Embryonic facial prominence (tissue), 1 donor: ENCODE measurements around the gene TUBA8.
"Not testable (repeated sequence)": the region's sequence is repeated elsewhere in the genome, so short reads cannot be mapped to it uniquely, and the experiment has no call there.

Experiments used
- DNase-seq: peaks from one replicate; pipeline ENCODE4 v3.0.0-alpha.2; 2016; ENCODE audit errors: extremely low spot score

Gene TUBA8

DNA sequence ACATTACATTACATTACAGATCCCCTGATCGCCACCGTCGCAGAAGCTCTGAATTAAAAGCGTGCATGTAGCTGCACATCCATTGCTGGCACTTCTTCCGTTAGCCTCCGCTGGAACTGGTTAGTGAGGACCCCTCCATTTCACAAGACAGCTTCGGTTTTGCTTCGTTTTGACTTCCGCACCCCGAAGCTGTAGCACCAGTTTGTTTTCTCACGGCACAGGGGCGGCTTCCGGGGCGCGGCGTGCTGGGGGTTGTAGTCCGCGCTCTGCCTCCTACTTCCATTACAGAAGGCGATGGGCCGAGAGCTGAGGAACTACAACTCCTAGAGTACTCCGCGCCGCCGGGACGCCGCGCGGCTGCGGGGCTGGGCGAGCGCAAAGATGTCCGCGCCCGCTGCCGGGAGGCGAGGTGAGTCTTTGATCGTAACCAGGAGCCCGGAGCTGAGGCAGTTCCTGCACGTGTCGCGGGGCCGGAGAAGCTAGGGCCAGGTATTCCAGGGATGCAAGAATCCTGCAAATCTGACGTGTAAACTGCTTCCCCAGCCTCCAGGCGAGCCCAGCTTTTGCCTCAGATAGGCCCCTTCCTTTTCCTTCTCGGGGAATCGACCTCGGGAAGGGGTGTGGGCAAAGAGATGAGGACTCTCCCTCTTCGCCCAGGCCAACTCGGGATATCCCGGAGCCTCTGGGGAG, 32.8 kb upstream of the TUBA8 start, which contains the start of gene PEX26:
PEX26 (plus strand) TSS at position 352 of the 690 bp plus-strand sequence. CDS start 387 bp downstream, outside the sequence.
- DNase-seq, result peak; percentile 92

DNA sequence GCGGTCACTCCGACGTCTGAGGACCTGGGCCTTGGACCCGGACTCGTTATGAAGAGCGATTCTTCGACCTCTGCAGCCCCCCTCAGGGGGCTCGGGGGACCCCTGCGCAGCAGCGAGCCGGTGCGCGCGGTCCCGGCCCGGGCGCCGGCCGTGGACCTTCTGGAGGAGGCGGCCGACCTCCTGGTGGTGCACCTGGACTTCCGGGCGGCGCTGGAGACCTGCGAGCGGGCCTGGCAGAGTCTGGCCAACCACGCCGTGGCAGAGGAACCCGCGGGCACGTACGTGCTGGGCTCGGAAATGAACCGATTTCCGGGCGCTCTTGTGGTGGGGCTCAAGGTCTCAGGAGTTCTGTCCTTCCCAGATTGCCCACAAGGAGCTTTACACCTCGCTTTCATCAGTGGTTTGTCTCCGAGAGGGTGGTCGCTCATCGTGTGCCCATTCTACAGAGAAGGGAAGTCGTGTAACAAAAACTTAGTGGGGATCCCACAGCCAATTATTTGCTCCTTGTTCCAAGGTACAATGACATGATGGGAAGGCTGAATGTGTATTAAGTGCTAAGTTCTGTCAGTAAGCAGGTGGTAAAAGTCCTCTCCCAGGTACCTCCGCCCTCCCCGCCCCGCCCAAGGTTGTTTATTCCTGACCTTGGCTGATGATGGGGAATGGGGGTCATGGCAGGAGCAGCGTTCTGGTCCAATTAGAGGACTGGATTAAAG, 32.1 kb upstream of the TUBA8 start:
- no peak for DNase-seq

DNA sequence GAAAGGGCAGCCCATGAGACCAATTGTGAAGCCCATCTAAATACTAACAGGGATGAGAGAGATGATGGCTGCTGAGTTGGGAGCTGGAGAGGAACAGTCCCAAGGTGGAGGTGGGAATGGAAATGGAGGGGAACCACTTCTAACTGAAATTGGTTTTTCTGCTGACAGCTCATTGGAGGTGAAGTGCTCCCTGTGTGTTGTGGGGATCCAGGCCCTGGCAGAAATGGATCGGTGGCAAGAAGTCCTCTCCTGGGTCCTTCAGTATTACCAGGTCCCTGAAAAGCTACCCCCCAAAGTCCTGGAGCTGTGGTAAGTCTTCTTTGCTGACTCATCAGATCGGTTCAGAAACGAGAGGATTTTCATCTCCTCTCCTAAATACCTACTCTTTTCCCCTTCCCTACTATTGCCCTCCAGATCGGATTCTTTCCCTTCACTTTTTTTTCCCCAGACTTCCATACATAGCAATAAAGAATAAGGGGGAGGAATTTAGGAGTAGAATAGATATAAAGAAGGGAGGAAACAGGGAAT, 30.8 kb upstream of the TUBA8 start:
- DNase-seq, result no peak

DNA sequence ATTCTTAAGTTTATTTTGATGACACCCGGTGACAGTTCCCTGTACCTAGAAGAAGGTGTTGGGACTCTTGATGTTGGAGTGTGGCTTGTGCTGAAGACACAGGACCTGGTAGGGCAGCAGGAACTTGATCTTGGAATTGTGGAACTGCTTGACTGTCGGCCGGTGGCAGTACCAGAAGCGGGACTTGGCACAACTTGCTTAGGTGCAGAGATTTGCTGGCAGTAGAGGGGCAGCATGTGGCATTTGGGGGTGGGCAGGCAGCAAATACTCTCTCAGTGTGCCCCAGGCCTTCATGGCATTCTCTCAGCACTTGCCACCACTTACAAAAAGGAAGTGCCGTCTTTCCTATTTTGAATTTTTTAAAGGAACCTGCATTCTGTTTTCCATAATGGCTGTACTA, 29.2 kb upstream of the TUBA8 start:
- DNase-seq, result no peak

DNA sequence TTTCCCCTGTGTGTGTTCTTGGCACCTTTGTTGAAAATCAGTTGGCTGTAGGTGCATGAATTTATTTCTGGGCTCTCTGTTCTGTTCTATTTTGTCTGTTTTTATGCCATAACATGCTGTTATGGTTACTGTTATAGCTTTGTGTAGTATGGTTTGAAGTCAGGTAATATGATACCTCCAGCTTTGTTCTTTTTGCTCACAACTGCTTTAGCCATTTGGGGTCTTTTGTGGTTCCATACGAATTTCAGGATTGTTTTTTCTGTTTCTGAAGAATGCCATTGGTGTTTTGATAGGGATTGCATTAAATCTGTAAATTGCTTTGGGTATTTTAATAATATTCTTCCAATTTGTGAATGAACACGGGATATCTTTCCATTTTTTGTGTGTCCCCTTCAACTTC, 28.1 kb upstream of the TUBA8 start:
- DNase-seq, result no peak

DNA sequence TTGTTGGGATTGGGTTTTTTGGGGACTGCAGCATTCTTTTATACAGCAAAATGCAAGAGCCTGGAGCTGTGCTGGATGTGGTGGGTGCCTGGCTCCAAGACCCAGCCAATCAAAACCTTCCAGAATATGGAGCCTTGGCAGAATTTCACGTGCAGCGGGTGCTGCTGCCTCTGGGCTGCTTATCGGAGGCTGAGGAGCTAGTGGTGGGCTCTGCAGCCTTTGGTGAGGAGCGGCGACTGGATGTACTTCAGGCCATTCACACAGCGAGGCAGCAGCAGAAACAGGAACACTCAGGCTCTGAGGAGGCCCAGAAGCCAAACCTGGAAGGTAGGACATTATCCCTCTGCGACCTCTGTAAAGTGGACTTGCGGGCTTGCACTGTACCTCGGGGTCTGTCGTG, 27.2 kb upstream of the TUBA8 start:
- DNase-seq, result no peak

DNA sequence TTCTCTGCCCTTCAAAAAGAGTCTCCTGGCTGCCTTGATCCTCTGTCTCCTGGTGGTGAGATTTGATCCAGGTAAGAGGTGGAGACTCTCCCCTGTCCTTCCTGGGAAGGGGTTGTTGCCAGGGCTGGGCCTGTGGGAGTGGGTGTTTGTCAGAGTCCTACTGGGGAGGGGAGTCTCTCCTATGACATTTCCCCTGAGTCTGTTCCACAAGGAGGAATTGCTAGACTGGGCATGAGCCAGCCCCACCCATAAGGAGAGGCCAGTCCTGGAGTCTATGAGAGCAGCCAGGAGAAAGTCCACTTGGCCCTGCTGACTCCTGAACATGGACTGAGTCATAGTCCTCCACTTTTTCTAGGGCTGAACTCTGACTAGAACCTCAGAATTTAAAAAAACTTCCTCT, 25.4 kb upstream of the TUBA8 start:
- no peak for DNase-seq

DNA sequence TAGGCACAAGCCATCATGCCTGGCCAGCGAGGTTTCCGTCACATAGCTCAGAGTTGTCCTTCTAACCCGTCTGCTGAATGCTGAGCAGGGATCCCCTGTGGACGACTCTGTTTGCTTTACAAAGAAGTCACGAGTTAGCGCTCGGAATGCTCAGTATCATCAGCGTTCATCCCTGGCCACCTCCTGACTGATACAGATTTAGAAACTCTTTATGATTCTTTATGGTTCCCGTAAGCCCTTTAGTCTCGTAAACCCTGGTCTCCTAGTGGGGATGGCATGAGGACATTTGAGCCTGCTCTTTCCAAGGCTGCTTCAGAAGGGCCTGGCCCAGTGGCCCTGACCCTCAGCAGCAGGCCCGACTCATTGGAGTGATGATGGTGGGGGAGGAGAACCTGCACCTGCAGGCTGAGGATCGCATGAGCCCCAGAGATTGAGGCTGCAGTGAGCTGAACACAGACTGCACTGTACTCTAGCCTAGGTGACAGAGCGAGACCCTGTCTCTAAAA, 23.2 kb upstream of the TUBA8 start:
- DNase-seq, result no peak

DNA sequence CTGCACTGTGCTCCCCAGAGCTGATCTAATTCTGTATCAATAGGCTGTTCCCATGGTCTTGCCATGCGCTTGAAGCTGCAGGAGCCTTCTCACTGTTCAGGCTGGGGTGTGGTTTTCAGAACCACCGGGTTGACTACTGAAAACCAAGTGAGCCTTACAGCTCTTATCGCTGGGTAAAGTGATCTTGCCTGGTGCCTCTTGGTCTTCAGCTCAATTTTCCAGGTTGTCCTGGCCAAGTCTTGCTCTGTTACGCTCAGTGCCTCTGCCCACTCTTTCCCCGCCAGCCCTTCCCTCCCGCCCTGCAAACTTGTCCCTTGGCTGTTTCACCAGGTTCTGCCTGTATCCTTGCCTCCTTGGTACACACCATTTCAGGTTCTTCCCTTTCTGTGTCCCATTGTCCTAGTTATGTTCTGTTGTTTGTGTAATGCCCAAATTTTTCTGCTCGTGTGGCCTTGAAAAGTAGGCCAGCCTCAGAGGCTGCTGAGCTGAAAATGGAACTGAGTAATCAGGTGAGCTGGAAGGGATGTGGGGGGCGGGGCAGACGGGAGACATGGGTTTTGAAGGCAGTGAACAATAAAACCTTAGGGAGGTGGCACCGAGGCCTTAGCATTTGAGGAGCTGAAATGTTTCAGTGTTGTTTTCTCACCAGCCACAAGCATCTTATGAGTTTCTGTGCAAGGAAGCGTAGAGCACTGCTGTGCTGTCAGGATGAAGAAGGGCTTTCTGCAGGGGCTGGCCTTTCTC, 21.6 kb upstream of the TUBA8 start:
- DNase-seq, result no peak

DNA sequence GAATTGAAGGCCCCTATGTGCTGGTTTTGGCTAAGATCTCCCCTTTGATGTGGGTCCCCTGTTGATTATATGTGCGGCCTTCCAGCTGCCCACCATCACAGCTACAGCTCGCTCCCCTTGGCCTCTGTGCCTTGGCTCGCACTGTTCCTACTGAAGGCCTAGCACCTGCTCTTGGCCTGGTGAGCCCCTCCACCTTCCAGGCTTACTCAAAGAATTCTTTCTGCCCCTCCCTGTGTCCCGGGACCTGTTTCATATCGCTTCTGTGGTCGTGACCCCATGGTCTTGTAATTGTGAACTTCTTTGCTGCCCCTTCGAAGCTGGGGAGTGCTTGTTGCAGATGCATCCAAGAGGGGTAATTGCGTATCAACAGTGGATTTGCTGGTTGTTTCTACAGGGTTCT, 20.3 kb upstream of the TUBA8 start:
- DNase-seq, result no peak

DNA sequence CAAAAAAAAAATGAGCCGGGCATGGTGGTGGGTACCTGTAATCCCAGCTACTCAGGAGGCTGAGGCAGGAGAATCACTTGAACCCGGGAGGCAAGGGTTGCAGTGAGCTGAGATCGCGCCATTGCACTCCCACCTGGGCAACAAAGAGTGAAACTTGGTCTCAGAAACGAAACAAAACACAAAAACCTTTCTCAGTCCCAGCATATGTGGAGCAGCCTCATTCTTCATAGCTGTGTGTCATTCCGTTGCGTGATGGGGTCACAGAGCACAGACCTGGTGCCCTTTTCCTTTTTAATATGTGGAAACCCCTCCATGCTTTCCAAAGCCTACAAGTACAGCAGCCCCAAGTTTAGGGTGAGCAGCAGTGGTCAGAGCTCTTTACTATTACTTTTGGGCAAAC, 19.1 kb upstream of the TUBA8 start:
- no peak for DNase-seq

DNA sequence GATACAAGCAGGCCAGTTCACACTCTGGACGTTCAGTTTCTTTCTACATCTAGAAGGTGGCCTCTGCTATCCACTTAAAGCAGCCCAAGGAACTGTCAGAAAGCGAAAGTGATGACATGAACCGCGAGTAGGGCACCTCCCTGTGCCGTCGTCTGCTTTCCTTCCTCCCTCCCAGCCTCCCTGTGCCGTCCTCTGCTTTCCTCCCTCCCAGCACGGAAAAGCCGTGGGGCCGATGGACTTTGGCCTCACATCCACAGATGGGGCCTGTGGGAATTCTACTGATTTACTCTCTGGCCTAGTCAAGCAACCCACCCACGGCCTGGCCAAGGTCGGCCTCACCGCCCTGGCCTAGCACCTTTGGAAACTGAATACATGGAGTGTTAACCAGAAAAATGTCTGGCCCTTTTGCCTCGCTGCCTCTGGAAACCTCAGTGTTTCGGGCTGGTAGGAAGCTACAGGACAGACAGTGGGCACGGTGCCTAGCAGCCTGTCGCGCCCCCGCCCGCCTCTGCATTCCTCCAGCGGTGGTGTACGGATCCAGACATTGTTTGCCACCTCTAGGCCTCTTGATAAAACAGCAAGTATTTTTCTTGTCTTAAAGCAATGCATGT, 18.6 kb upstream of the TUBA8 start:
- no peak for DNase-seq

DNA sequence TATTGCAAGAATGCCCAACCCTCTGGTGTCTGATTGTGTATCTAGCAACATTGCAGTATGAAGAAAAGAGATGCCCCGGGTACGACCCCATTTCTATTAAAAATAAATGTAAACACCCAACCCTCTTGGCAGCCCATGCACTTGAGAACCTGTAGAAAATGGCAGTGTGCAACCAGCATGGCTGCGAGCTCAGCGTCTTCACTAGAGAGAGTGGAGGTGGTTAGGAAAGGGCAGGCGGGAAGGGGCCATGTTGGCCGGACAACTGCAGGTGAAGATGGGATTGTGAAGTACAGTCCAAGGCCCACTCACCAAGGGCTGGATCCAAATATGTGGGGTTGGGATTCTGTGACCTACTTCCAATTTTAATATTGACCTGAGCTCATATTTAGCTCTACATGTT, 16.9 kb upstream of the TUBA8 start:
- DNase-seq, result no peak

DNA sequence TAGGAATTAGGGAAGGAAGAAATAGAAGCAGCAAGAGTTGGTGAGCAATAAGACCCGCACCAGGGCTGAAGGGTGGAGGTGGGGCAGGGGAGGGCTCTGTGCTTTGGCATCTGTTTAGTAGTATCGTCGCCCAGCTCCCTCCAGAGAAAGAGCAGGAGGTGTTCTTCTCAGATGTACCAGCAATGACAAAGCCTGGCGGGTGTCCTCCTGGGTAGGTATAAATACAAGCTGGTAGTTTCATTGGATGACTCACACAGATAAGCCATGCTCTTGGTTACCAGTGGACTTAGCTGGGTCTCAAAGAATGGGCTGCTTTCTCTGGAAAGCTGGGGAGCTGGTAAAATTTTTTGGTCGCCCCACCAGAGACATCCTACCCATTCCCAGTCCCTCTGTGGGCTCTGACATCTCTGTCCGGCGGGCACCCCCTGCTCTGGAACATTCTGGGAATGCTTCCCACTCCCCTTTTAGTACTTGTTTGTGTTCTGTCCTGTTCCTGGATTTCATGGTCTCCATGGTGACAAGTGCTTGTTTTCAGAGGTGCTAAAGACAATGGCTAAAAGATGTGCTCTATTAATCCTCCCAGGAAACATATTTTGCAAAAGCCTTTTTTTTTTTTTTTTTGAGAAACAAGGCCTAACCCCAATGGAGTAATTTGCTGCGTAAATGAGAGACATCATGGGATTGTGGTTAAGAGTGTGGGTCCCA, 15.4 kb upstream of the TUBA8 start:
- no peak for DNase-seq

DNA sequence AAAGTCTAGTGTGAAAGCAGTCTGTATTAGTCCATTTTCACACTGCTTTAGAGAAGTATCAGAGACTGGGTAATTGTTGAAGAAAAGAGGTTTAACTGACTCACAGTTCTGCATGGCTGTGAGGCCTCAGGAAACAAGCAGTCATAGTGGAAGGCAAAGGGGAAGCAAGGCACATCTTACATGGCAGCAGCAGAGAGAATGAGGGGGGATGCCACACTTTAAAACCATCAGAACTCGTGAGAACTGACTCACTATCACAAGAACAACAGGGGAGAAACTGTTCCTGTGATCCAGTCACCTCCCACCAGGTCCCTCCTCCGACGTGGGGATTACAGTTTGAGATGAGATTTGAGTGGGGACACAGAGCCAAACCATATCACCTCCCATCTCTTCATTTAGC, 13.8 kb upstream of the TUBA8 start:
- no peak for DNase-seq

DNA sequence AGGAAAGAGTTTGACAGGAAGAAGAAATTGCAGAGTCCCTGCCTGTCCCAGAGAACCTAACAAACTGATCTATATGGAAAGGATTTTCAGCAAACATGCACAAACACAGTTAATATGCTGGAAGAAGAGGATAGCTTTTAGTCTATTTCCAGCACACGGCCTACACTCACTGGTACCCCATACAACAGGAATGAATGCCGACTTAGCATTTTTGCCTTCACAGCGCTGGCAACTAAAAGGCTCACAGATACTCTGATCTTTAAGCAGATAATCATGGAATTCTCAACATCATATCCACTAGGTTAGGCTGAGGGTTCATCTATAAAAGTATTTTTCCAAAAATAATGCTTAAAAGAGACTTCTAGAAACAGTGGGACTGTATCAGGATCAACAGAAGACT, 9.8 kb upstream of the TUBA8 start:
- DNase-seq, result no peak

DNA sequence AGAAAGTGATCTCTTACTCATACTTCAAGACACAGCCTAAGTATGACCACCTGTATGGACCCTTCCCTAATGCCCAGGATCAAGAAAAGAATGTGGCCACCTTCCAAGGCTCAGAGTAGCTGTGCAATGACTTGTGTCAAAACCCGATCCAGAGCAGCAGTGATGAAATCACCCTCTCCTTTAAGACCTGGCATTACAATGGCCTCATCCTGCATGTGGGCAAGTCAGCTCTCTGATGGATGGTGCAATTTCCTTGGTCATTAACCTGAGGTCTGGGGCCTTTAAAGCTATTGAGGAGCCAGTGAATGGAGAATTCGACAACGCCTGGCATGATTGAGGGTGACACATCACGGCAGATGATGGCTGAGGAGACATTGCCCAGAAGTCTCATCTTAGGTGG, 9.1 kb upstream of the TUBA8 start:
- DNase-seq, result no peak

DNA sequence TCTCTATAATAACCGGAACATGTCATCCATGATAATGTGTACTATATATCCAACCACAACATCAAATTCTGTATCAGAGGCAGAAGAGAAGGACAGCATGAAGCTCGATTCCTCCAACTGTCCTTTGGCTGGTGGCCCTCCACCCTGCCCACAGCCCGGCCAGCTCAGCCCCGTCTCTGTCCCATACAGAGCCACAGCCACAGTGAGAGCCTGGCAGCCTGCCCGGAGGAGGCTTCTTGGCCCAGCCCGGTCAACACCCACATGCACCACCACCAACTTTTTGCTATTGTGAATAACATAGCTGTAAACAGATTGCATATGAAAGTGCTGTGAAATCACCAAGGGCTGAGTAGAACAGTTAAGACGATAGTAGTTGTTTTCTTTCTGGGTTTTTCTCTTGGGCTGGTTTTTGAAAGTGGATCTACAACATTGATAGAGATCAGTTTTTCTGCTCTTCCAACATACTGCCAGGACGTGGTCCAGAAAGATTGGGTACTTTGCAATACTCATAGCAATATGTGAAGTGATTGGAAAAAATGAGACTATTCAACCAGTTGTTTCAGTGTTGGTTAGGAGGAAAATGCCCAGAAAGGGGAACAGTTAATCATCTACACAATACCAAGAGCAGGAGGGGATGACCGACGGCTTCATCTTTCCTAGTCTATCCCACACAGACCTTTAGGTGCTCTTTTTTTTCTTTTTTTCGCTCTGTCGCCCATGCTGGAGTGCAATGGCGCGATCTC, 6.9 kb upstream of the TUBA8 start:
- no peak for DNase-seq

DNA sequence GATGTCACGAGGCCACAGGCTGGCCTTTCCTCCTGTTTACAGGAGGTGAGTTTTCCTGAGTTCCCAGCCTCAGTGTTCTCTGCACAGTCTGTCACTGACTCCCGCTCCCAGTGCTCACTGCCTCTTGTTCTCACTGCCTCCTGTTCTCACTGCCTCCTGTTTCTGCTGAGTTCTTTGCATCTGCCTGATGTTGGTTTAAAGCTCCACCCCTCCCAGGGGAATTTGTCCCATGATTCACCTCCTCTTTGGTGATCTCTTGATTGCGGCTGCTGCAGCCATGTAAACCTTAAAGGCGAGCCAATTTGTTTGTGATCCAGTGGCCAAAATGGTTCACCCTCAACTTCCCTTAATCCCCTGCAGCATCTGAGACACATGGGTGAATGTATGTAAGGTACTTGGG, 6.0 kb upstream of the TUBA8 start:
- DNase-seq, result no peak

DNA sequence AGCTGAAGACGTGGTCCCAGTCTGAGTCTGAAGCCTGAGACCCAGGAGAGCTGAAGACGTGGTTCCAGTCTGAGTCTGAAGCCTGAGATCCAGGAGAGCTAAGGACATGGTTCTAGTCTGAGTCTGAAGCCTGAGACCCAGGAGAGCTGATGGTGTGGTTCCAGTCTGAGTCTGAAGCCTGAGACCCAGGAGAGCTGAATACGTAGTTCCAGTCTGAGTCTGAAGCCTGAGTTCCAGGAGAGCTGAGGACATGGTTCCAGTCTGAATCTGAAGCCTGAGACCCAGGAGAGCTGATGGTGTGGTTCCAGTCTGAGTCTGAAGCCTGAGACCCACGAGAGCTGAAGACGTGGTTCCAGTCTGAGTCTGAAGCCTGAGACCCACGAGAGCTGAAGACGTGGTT, 4.6 kb upstream of the TUBA8 start:
- DNase-seq, result not testable (repeated sequence)
